Stomach smooth muscle (tissue), 2 donors: ENCODE results near the gene TTLL6.
"Not testable (repeated sequence)": the region's sequence is repeated elsewhere in the genome, so short reads cannot be mapped to it uniquely, and the experiment has no call there.

Experiments used
- H3K27ac ChIP-seq: one replicate; pipeline ENCODE4 v1.7.0; 2013; ENCODE audit warnings: mild to moderate bottlenecking, low read length, inconsistent platforms
- H3K27me3 ChIP-seq, 2 donors: one replicate each; pipeline ENCODE4 v1.7.0; 2013; ENCODE audit warnings: low read length in 2 of 2; ENCODE audit not compliant: insufficient read depth in 2 of 2, control insufficient read depth in 1 of 2
- H3K36me3 ChIP-seq, 2 donors: one replicate each; pipeline ENCODE4 v1.7.0; 2013; ENCODE audit warnings: low read length in 2 of 2; ENCODE audit not compliant: control insufficient read depth in 2 of 2, insufficient read depth in 2 of 2
- H3K4me1 ChIP-seq: one replicate; pipeline ENCODE4 v1.7.0; 2013; ENCODE audit warnings: low read length; ENCODE audit not compliant: control insufficient read depth, insufficient read depth
- H3K4me3 ChIP-seq, 2 donors: one replicate each; pipeline ENCODE4 v1.7.0; 2013; ENCODE audit warnings: low read length in 2 of 2
- H3K9ac ChIP-seq, 2 donors: one replicate each; pipeline ENCODE4 v1.7.0; 2013; ENCODE audit warnings: low read length in 2 of 2, mild to moderate bottlenecking in 1 of 2
- H3K9me3 ChIP-seq, 2 donors: one replicate each; pipeline ENCODE4 v1.7.0; 2013; ENCODE audit warnings: low read length in 2 of 2; ENCODE audit not compliant: control insufficient read depth in 2 of 2
- donor health status: healthy.
- donor health status: Pancreatic carcinoma.

The TTLL6 gene

GRCh38 chr17:48815311-48815710 lies 1.7 kb downstream of the TTLL6 start:
- H3K9me3 ChIP-seq = no peaks in the 10 kb centered on the region
- peaks cover 28 to 37% of the 10 kb centered on the region in 2 donors for H3K27me3 ChIP-seq
- H3K36me3 ChIP-seq = no peaks in the 10 kb centered on the region
- no peak overlapping the region for H3K4me3 ChIP-seq
- H3K4me1 ChIP-seq = peaks cover 8% of the 10 kb centered on the region
- H3K9ac ChIP-seq = no peak overlapping the region
- H3K27ac ChIP-seq = no peak overlapping the region

- Histone ChIP-seq H3K9me3 (no peaks in the 10 kb centered on the region), H3K36me3 (no peaks in the 10 kb centered on the region), H3K9ac (no peak overlapping the region), H3K4me3 (no peak overlapping the region), H3K27ac (no peak overlapping the region), H3K27me3 (peaks cover 25 to 30% of the 10 kb centered on the region in 2 donors), H3K4me1 (peaks cover 8% of the 10 kb centered on the region)
Observed at GRCh38 chr17:48814504-48814903, 2.5 kb downstream of the TTLL6 start.

GRCh38 chr17:48812001-48812400 lies 5.0 kb downstream of the TTLL6 start:
- no peak overlapping the region for H3K27ac ChIP-seq
- no peaks in the 10 kb centered on the region for H3K36me3 ChIP-seq
- H3K4me1 ChIP-seq = peaks cover under 1% of the 10 kb centered on the region
- no peak overlapping the region for H3K9ac ChIP-seq
- H3K4me3 ChIP-seq = no peak overlapping the region
- H3K9me3 ChIP-seq = no peaks in the 10 kb centered on the region
- H3K27me3 ChIP-seq = peaks cover 6 to 7% of the 10 kb centered on the region in 2 donors

GRCh38 chr17:48809182-48809581 lies 7.8 kb downstream of the TTLL6 start:
- Histone ChIP-seq H3K36me3 (no peaks in the 10 kb centered on the region), H3K27me3 (peaks cover 0 to 5% of the 10 kb centered on the region in 2 donors), H3K4me1 (peaks cover 5% of the 10 kb centered on the region), H3K9me3 (no peaks in the 10 kb centered on the region), H3K9ac (no peak overlapping the region), H3K4me3 (no peak overlapping the region), H3K27ac (no peak overlapping the region)

GRCh38 chr17:48804936-48805411 lies 12.1 kb downstream of the TTLL6 start:
- H3K9me3 ChIP-seq = no peaks in the 10 kb centered on the region
- H3K27ac ChIP-seq = no peak overlapping the region
- H3K4me1 ChIP-seq = peaks cover 15% of the 10 kb centered on the region
- peak overlapping the region in 1 of 2 donors; percentile 40 for H3K4me3 ChIP-seq
- no peaks in the 10 kb centered on the region for H3K27me3 ChIP-seq
- no peak overlapping the region for H3K9ac ChIP-seq
- H3K36me3 ChIP-seq = no peaks in the 10 kb centered on the region

- Histone ChIP-seq H3K27me3 (no peaks in the 10 kb centered on the region), H3K4me1 (peaks cover 15% of the 10 kb centered on the region), H3K9me3 (no peaks in the 10 kb centered on the region), H3K27ac (no peak overlapping the region), H3K9ac (no peak overlapping the region), H3K4me3 (no peak overlapping the region), H3K36me3 (no peaks in the 10 kb centered on the region)
Observed at GRCh38 chr17:48800626-48801217, 16.3 kb downstream of the TTLL6 start.

GRCh38 chr17:48799069-48799723 lies 17.8 kb downstream of the TTLL6 start:
- no peaks in the 10 kb centered on the region for H3K27me3 ChIP-seq
- no peak overlapping the region for H3K9ac ChIP-seq
- H3K36me3 ChIP-seq = no peaks in the 10 kb centered on the region
- no peak overlapping the region for H3K4me3 ChIP-seq
- H3K9me3 ChIP-seq = no peaks in the 10 kb centered on the region
- H3K4me1 ChIP-seq = peaks cover 16% of the 10 kb centered on the region
- H3K27ac ChIP-seq = no peak overlapping the region

GRCh38 chr17:48796163-48796522 lies 20.9 kb downstream of the TTLL6 start:
- not testable (repeated sequence) for H3K4me3 ChIP-seq, H3K9me3 ChIP-seq, H3K27me3 ChIP-seq, H3K9ac ChIP-seq, H3K27ac ChIP-seq, H3K4me1 ChIP-seq, H3K36me3 ChIP-seq

GRCh38 chr17:48795444-48796162 lies 21.4 kb downstream of the TTLL6 start:
- no peaks in the 10 kb centered on the region for H3K9me3 ChIP-seq
- no peak overlapping the region for H3K27ac ChIP-seq
- no peaks in the 10 kb centered on the region for H3K36me3 ChIP-seq
- H3K27me3 ChIP-seq = peaks cover 0 to 7% of the 10 kb centered on the region in 2 donors
- no peak overlapping the region for H3K9ac ChIP-seq
- no peak overlapping the region for H3K4me3 ChIP-seq
- peaks cover 7% of the 10 kb centered on the region for H3K4me1 ChIP-seq

- Histone ChIP-seq H3K27ac (no peak overlapping the region), H3K36me3 (no peaks in the 10 kb centered on the region), H3K4me3 (no peak overlapping the region), H3K9ac (no peak overlapping the region), H3K27me3 (peaks cover 8 to 18% of the 10 kb centered on the region in 2 donors), H3K4me1 (peaks cover 7% of the 10 kb centered on the region), H3K9me3 (no peaks in the 10 kb centered on the region)
Observed at GRCh38 chr17:48792033-48792798, 24.8 kb downstream of the TTLL6 start.
